Sigmoid colon (tissue), 7 donors: ENCODE data around the gene TIMP3. TPM values are rescaled to one million over a fixed set of nuclear protein-coding genes. Genes with fewer than 3 reads are reported as not detected.

Experiments used
- DNase-seq: peaks from one replicate; pipeline ENCODE4 v3.0.0-alpha.2; 2019
- H3K27ac ChIP-seq, 4 donors: fragments of 200-600 bp; sonication (generic); one replicate each; pipeline ENCODE4 v1.5.1; 2016 to 2019; ENCODE audit warnings: mild to moderate bottlenecking in 1 of 4
- H3K27me3 ChIP-seq, 3 donors: fragments of 200-600 bp; sonication (generic); one replicate each; pipeline ENCODE4 v1.5.1; 2019; ENCODE audit warnings: mild to moderate bottlenecking in 1 of 3
- H3K36me3 ChIP-seq, 4 donors: fragments of 200-600 bp; sonication (generic); one replicate each; pipeline ENCODE4 v1.5.1; 2016 to 2019
- H3K4me1 ChIP-seq, 4 donors: fragments of 200-600 bp; sonication (generic); one replicate each; pipeline ENCODE4 v1.5.1; 2017 to 2019
- H3K4me3 ChIP-seq, 4 donors: fragments of 200-600 bp; sonication (generic); one replicate each; pipeline ENCODE4 v1.5.1; 2017 to 2019; ENCODE audit warnings: mild to moderate bottlenecking in 2 of 4, moderate library complexity in 1 of 4
- H3K9me3 ChIP-seq, 4 donors: fragments of 200-600 bp in 3 of 4; sonication (generic) in 3 of 4; one replicate each; pipeline versions ENCODE4 v1.5.1 to v1.6.1; 2013 to 2019
- CTCF ChIP-seq, 4 experiments: fragments of 450-650 bp in 3 of 4; fragments of 200-600 bp in 1 of 4; IDR thresholded peaks; one replicate each; pipeline ENCODE4 v1.5.1; 2016 to 2019; ENCODE audit warnings: antibody characterized with exemption in 4 of 4, mild to moderate bottlenecking in 3 of 4, moderate library complexity in 2 of 4
- EP300 ChIP-seq, 4 donors: sonication (generic); formaldehyde crosslinking; IDR thresholded peaks; one replicate each; pipeline ENCODE4 v1.6.1; 2017; ENCODE audit warnings: antibody characterized with exemption in 4 of 4
- POLR2A ChIP-seq, 2 donors: fragments of 450-650 bp; IDR thresholded peaks; one replicate each; pipeline ENCODE4 v1.6.1; 2016; ENCODE audit warnings: antibody characterized with exemption in 2 of 2, mild to moderate bottlenecking in 2 of 2, moderate library complexity in 2 of 2
- POLR2AphosphoS5 ChIP-seq, 4 donors: sonication (generic); formaldehyde crosslinking; IDR thresholded peaks; one replicate each; pipeline ENCODE4 v1.6.1; 2017; ENCODE audit warnings: antibody characterized with exemption in 4 of 4
- WGBS, 2 donors: extraction: QIAGEN DNeasy Blood & Tissue Kit; methylation state at CpG; one replicate each; pipeline ENCODE4 v1.1.7; 2013; 5-methylcytosine and 5-hydroxymethylcytosine counted together
- intact Hi-C: fragments of 100-400 bp; cut with DNase I; formaldehyde crosslinking; loops from one replicate; pipeline ENCODE4 v1.15.1; 2023
- polyA plus RNA-seq, 3 donors: library from polyadenylated mRNA; stranded (reverse); fragments of 200-250 nt; gene quantifications; one replicate each; pipeline ENCODE4 v1.2.3, GENCODE V29; 2013
- total RNA-seq, 4 donors: library from RNA; depleted of rRNA; stranded (reverse); fragments of >200 nt; gene quantifications; one replicate each; pipeline ENCODE4 v1.1.0, GENCODE V29; 2016
- donor health status: healthy with polysubstance abuse.
- donor health status: Bipolar disorder and iron deficiency.
- donor health status: healthy.

Gene TIMP3
- total and polyA plus RNA-seq, 7 donors: 4.6 to 295 (median 120) TPM

- Histone ChIP-seq H3K4me1 (peaks cover 0 to 4% (median 0%) of the 10 kb centered on the region in 4 donors), H3K27me3 (peaks cover 0 to 7% (median 0%) of the 10 kb centered on the region in 3 donors), H3K9me3 (no peaks in the 10 kb centered on the region), H3K36me3 (no peaks in the 10 kb centered on the region), H3K27ac (peak overlapping the region in 3 of 4 donors; percentile 41 to 73 (median 44)), H3K4me3 (no peak overlapping the region)
- no peak for DNase-seq
- intact Hi-C loops: no loop called here
- no peak for TF ChIP-seq POLR2AphosphoS5 (IDR thresholded peaks at IDR 0.05)
- no peak for TF ChIP-seq EP300 (IDR thresholded peaks at IDR 0.05)
- TF ChIP-seq CTCF (IDR thresholded peaks at IDR 0.05): no peak
- no peak for TF ChIP-seq POLR2A (IDR thresholded peaks at IDR 0.05)
- 59 to 76% methylated on average over 12 of the region's 12 CpGs for WGBS, 2 donors
These were observed 36.3 kb upstream of the TIMP3 start for GRCh38 chr22:32765132-32765618.

- WGBS, 2 donors: 47 to 51% methylated on average over 4 of the region's 4 CpGs
- Histone ChIP-seq H3K4me1 (no peaks in the 10 kb centered on the region), H3K27me3 (no peaks in the 10 kb centered on the region), H3K36me3 (no peaks in the 10 kb centered on the region), H3K9me3 (peaks cover 0 to 2% (median 0%) of the 10 kb centered on the region in 4 donors), H3K4me3 (no peak overlapping the region), H3K27ac (no peak overlapping the region)
- intact Hi-C loops: no loop called here
- DNase-seq: no peak
- TF ChIP-seq POLR2AphosphoS5 (IDR thresholded peaks at IDR 0.05) (no peak), EP300 (IDR thresholded peaks at IDR 0.05) (no peak), CTCF (IDR thresholded peaks at IDR 0.05) (no peak), POLR2A (IDR thresholded peaks at IDR 0.05) (no peak)
These were observed 29.7 kb upstream of the TIMP3 start for GRCh38 chr22:32771756-32772155.

- WGBS, 2 donors: 72 to 75% methylated on average over 6 of the region's 6 CpGs
- Histone ChIP-seq H3K27ac (no peak overlapping the region), H3K27me3 (no peaks in the 10 kb centered on the region), H3K4me3 (no peak overlapping the region), H3K4me1 (no peaks in the 10 kb centered on the region), H3K9me3 (peaks cover 0 to 2% (median 0%) of the 10 kb centered on the region in 4 donors), H3K36me3 (no peaks in the 10 kb centered on the region)
- intact Hi-C loops: no loop called here
- DNase-seq: no peak
- TF ChIP-seq POLR2A (IDR thresholded peaks at IDR 0.05) (no peak), POLR2AphosphoS5 (IDR thresholded peaks at IDR 0.05) (no peak), CTCF (IDR thresholded peaks at IDR 0.05) (no peak), EP300 (IDR thresholded peaks at IDR 0.05) (no peak)
These were observed 25.5 kb upstream of the TIMP3 start for GRCh38 chr22:32775957-32776356.

- Histone ChIP-seq H3K27me3 (no peaks in the 10 kb centered on the region), H3K36me3 (no peaks in the 10 kb centered on the region), H3K9me3 (peaks cover 0 to 2% (median 0%) of the 10 kb centered on the region in 4 donors), H3K4me3 (no peak overlapping the region), H3K4me1 (no peaks in the 10 kb centered on the region), H3K27ac (no peak overlapping the region)
- no peak for DNase-seq
- intact Hi-C loops: no loop called here
- 85 to 90% methylated on average over 4 of the region's 4 CpGs for WGBS, 2 donors
- no peak for TF ChIP-seq CTCF (IDR thresholded peaks at IDR 0.05)
- no peak for TF ChIP-seq POLR2AphosphoS5 (IDR thresholded peaks at IDR 0.05)
- TF ChIP-seq POLR2A (IDR thresholded peaks at IDR 0.05): no peak
- TF ChIP-seq EP300 (IDR thresholded peaks at IDR 0.05): no peak
These were observed 25.1 kb upstream of the TIMP3 start for GRCh38 chr22:32776397-32776796.

- no peaks in the 10 kb centered on the region for H3K36me3 ChIP-seq
- TF ChIP-seq CTCF (IDR thresholded peaks at IDR 0.05) (no peak), EP300 (IDR thresholded peaks at IDR 0.05) (no peak), POLR2AphosphoS5 (IDR thresholded peaks at IDR 0.05) (no peak), POLR2A (IDR thresholded peaks at IDR 0.05) (no peak)
- 70 to 72% methylated on average over 7 of the region's 7 CpGs for WGBS, 2 donors
- no peaks in the 10 kb centered on the region for H3K27me3 ChIP-seq
- no peak overlapping the region for H3K4me3 ChIP-seq
- DNase-seq: no peak
- intact Hi-C loops: no loop called here
- H3K27ac ChIP-seq: no peak overlapping the region
- no peaks in the 10 kb centered on the region for H3K4me1 ChIP-seq
- peaks cover 0 to 2% (median 0%) of the 10 kb centered on the region in 4 donors for H3K9me3 ChIP-seq
These were observed 24.7 kb upstream of the TIMP3 start for GRCh38 chr22:32776802-32777201.
